Measurements from ENCODE around the gene ADCY9.
A peak's percentile ranks its signal among the peaks of the same experiment; 100 is the strongest.
"Not testable (repeated sequence)": the region's sequence is repeated elsewhere in the genome, so short reads cannot be mapped to it uniquely, and the experiment has no call there.

The ADCY9 gene

GRCh38 chr16:4064950-4065352 lies 51.3 kb downstream of the ADCY9 start:
- DNase-seq, result no peak

- no peak for DNase-seq
These were observed 53.9 kb downstream of the ADCY9 start for GRCh38 chr16:4062212-4062802.

GRCh38 chr16:4060823-4061222 lies 55.4 kb downstream of the ADCY9 start:
- DNase-seq, result no peak

- no peak for DNase-seq
These were observed 56.2 kb downstream of the ADCY9 start for GRCh38 chr16:4060009-4060408.

GRCh38 chr16:4058386-4058785 lies 57.9 kb downstream of the ADCY9 start:
- no peak for DNase-seq

- no peak for DNase-seq
These were observed 58.8 kb downstream of the ADCY9 start for GRCh38 chr16:4057439-4057877.

GRCh38 chr16:4056161-4057105 lies 59.8 kb downstream of the ADCY9 start:
- no peak for DNase-seq

GRCh38 chr16:4055748-4056147 lies 60.5 kb downstream of the ADCY9 start:
- DNase-seq, result no peak

- peak; percentile 98 for DNase-seq
These were observed 62.9 kb downstream of the ADCY9 start for GRCh38 chr16:4053301-4053845.

GRCh38 chr16:4052801-4053293 lies 63.4 kb downstream of the ADCY9 start:
- DNase-seq, result peak; percentile 85

- DNase-seq, result no peak
These were observed 64.1 kb downstream of the ADCY9 start for GRCh38 chr16:4052096-4052495.

- DNase-seq, result no peak
These were observed 64.7 kb downstream of the ADCY9 start for GRCh38 chr16:4051591-4051990.

- no peak for DNase-seq
These were observed 67.2 kb downstream of the ADCY9 start for GRCh38 chr16:4049031-4049430.

- DNase-seq, result no peak
These were observed 67.8 kb downstream of the ADCY9 start for GRCh38 chr16:4048481-4048880.

GRCh38 chr16:4046221-4046620 lies 70.0 kb downstream of the ADCY9 start:
- DNase-seq, result no peak

- DNase-seq, result not testable (repeated sequence)
These were observed 70.7 kb downstream of the ADCY9 start for GRCh38 chr16:4045561-4045960.

- no peak for DNase-seq
These were observed 73.7 kb downstream of the ADCY9 start for GRCh38 chr16:4042581-4042980.

GRCh38 chr16:4038448-4038847 lies 77.8 kb downstream of the ADCY9 start:
- DNase-seq, result no peak

- DNase-seq, result not testable (repeated sequence)
These were observed 79.3 kb downstream of the ADCY9 start for GRCh38 chr16:4036952-4037351.

GRCh38 chr16:4034963-4035362 lies 81.3 kb downstream of the ADCY9 start:
- no peak for DNase-seq

GRCh38 chr16:4033951-4034350 lies 82.3 kb downstream of the ADCY9 start:
- DNase-seq, result no peak

- no peak for DNase-seq
These were observed 83.5 kb downstream of the ADCY9 start for GRCh38 chr16:4032768-4033167.

GRCh38 chr16:4028144-4028543 lies 88.1 kb downstream of the ADCY9 start:
- DNase-seq, result no peak

GRCh38 chr16:4026854-4027253 lies 89.4 kb downstream of the ADCY9 start:
- DNase-seq, result no peak

All from NCI-H345 (cell line).